A549 (cell line): ENCODE measurements around the gene PFDN2.

Source experiments
- CTCF ChIP-seq: fragments of >200 bp; sonication (Bioruptor Twin); formaldehyde crosslinking; IDR thresholded peaks from 3 replicates; pipeline ENCODE4 v1.5.1; 2016
- NPAS2 ChIP-seq: fragments of 250-450 bp; sonication (Bioruptor Pico); IDR thresholded peaks from 2 replicates; pipeline ENCODE4 v1.8.0; 2022; ENCODE audit warnings: mild to moderate bottlenecking, moderate library complexity, borderline replicate concordance
- PHF8 ChIP-seq: fragments of 200-600 bp; sonication (generic); IDR thresholded peaks from 2 replicates; pipeline ENCODE4 v1.6.1; 2016; ENCODE audit warnings: low read depth, mild to moderate bottlenecking, antibody characterized with exemption, moderate library complexity, borderline replicate concordance
- POLR2A ChIP-seq: IDR thresholded peaks from 2 replicates; pipeline ENCODE4 v1.6.1; 2012; ENCODE audit warnings: mild to moderate bottlenecking, low read length
- POLR2AphosphoS2 ChIP-seq: conservative IDR thresholded peaks from 2 replicates; pipeline ENCODE4 v1.6.1; 2012; ENCODE audit warnings: low read length, improper control_type of control experiment, inconsistent platforms
- SMC3 ChIP-seq: fragments of >200 bp; sonication (Bioruptor Twin); formaldehyde crosslinking; IDR thresholded peaks from 3 replicates; pipeline ENCODE4 v1.6.1; 2018; ENCODE audit warnings: inconsistent platforms
- ZNF302 ChIP-seq: fragments of 250-450 bp; sonication (Bioruptor Pico); IDR thresholded peaks from 2 replicates; pipeline ENCODE4 v1.9.0; 2021; ENCODE audit warnings: inconsistent platforms, mild to moderate bottlenecking, moderate library complexity
- TF ChIP-seq, protein P1 (sequence below): IDR thresholded peaks from 2 replicates; pipeline ENCODE4 v1.6.1; 2012; ENCODE audit warnings: low read depth, borderline replicate concordance

DNA sequence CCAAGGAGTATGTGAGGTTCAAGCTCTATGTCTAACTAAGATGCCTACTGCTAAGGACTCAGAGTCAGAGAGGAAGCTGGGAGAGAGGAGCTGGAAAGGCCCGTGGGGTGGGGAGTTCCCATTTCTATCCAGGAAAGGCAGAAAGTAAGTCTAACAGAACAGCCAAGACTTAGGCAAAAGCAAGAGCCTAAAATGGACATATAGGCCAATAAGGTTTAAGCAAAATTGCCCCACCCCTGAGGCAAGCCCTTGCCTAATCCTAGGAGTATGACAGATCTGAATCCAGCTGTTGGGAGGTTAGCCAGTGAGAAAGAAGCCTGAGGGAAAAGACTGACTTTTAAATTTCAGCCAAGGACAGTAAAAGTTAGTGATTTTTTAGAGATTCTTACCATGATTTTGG, 21.3 kb downstream of the PFDN2 start:
- TF ChIP-seq CTCF (no peak), NPAS2 (CRISPR knock-in tag) (no peak), POLR2A (no peak), POLR2AphosphoS2 (no peak), ZNF302 (CRISPR knock-in tag) (no peak), PHF8 (no peak), SMC3 (no peak)
- TF ChIP-seq, protein P1, sequence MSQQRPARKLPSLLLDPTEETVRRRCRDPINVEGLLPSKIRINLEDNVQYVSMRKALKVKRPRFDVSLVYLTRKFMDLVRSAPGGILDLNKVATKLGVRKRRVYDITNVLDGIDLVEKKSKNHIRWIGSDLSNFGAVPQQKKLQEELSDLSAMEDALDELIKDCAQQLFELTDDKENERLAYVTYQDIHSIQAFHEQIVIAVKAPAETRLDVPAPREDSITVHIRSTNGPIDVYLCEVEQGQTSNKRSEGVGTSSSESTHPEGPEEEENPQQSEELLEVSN = no peak
